OCI-M1 (cell line): ENCODE data around the gene PHOSPHO2.
A peak's percentile ranks its signal among the peaks of the same experiment; 100 is the strongest.

Source experiments
- DNase-seq: peaks from one replicate; lab custom pipeline; 2025; lab: John Stamatoyannopoulos, UW

Gene PHOSPHO2, protein sequence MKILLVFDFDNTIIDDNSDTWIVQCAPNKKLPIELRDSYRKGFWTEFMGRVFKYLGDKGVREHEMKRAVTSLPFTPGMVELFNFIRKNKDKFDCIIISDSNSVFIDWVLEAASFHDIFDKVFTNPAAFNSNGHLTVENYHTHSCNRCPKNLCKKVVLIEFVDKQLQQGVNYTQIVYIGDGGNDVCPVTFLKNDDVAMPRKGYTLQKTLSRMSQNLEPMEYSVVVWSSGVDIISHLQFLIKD

DNA sequence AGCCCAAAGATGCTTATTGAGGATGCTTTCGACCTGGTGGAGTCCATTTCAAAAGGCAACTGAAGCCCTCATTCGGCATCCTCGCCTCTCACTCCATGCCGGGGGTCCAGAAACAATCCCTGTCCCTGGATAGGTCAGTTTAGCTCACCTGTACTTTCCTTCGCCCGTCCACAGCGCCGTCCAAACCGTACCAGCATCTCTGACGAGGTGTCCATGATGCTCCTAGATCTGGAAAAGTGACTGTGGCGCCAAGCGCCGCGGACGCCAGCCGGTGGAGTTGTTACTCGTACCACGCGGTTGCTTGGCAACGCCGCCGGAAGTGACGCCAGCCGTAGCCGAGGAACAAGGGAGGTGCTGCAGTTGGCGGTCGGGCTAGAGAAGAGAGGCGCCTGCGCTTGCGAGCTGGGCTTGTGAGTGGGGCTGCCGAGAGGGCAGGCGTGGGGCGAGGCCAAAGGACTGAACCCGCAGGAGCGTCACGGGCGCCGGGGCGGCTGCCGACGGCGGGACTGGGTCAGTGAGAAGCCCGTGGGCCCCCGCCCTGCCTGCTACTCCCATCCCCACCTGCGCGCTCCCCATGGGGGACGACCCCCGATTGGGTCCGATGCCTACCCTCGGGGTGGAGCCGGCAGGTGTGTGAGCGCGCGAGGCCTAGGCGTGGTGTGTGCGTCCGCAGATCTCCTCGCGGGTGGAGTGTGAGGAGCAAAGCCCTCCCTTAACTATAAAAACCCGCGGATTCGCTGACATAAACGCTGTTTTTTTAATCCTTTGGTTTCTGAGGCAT, at the start of gene PHOSPHO2, which contains the start of gene CFAP210:
Gene PHOSPHO2 (plus strand): TSS at position 357 of the 781 bp plus-strand sequence. CDS start 6,503 bp downstream, outside the sequence.
Gene CFAP210 (minus strand): TSS at position 293 of the 781 bp plus-strand sequence. CDS start 78 bp downstream, at position 215.
- peak; percentile 97 for DNase-seq

DNA sequence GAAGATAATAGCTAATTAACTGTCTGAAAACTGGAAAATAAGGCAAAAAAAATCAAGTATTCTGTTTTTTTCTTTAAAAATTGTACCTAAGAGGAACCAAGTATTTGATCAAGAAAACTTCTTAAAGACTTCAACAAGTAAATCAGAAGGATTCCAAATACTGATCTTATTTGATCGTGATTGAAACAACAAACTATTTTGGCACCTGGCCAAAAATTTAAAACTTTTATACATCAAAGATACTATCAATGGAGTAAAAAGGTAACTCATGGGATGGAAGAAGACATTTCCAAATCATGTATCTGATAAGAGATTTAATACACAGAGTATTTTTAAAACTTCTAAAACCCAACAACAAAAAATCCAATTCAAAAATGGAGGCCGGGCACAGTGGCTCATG, 46.8 kb upstream of the PHOSPHO2 start:
- no peak for DNase-seq

DNA sequence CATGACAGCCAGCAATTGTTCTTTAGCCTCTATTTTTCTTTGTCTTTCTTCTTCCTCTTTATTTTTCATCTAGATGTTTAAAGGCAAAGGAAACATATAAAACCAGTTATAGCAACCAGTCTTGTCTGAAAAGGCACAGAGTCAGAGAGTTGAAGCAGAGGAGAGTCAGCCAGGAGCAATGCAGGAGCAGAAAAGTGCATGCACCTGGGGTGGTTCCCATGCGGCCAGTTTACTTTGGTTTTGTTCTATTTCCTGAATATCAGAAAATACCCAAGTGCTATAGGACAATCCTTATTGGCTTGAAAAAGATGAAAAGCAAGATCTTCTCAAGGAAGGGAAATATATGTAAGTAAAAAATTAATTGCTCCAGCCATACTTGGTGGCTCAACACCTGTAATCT, 45.0 kb upstream of the PHOSPHO2 start:
- DNase-seq = no peak

DNA sequence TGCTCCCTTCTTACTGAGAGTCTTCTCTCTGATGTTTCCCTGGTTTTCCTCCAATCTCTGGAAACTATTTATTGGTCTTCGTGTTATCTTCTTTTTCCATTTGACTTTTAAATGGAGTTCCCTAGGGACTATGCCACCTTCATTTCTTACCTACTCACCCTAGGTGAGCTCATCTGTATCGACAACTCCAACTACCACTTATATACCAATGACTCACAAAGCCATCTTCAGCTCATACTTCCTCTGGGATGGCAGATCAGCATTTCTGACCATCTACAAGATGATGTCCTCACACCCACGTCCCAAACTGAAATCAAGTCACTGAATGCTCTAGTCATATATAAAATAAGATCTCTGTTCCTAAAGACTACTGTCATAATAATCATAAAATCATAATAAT, 40.6 kb upstream of the PHOSPHO2 start:
- DNase-seq = no peak

GRCh38 chr2:169656164-169656563, 38.1 kb upstream of the PHOSPHO2 start:
- no peak for DNase-seq

DNA sequence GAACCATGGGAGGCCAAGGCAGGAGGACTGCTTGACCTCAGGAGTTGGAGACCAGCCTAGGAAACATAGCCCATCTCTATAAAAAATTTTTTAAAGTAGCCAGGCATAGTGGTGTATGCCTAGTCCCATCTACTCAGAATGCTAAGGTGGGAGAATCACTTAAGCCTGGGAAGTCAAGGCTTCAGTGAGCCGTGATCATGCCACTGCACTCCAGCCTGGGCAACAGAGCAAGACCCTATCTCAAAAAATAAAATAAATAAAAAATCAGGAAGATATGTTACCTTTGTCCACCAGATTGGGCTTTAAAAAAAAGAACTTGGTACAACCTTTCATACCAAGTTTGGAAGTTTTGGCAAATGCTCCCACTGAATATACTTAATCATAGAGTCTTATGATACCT, 35.4 kb upstream of the PHOSPHO2 start:
- no peak for DNase-seq

GRCh38 chr2:169659320-169659719, 34.9 kb upstream of the PHOSPHO2 start:
- DNase-seq = peak; percentile 80

DNA sequence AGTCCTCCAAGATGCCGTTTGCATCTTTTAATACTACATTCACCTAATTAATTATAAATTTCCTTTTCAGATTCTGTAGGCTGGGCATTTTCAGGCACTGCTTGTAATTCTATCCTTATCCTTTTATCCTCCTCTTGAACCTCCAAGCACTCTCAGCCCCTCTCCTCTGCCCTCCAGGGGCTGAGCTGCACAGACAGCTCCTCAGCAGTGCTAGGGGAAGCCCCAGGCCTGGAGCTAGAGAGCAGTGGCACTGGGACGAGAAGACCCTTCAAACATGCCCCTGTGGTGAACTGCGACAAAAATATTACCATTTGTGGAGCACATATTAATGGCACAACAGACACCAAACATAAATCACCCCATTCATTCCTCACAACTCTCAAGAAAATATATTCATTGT, 33.0 kb upstream of the PHOSPHO2 start:
- DNase-seq = no peak

DNA sequence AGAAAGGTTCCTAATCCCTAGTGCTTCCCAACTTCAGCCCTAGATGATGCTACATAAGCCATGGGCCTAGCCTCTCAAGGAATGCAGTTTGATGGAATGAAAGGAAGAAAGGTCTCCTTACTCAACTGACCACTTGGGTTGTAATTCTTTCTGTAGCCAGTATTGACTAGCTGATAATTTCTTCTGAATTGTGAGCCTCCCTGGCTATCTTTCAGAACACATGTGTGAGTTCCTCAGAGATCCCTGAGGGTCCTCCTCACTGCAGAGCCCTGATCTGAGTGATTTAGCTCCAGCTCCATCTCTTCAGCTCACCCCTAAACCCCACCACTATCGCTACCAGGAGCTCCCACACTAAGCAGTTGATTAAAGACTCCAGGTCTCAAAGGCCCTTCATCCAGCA, 31.5 kb upstream of the PHOSPHO2 start:
- peak; percentile 75 for DNase-seq

DNA sequence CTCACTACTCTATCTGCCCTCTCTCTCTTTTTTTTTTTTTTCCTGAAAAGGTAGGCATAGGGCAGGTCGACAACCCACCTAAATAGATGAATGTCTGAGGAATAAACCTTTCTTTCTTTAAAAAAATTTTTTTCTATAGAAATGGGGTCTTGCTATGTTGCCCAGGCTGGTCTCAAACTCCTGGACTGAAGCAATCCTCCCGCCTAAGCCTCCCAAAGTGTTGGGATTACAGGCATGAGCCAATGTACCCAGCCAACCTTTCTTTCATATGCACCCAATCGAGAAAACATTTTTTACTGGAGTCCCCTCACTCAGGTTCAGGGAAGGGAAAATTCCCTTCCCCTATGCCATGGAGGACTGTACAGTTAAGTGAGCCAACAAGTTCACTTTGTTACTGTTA, 31.0 kb upstream of the PHOSPHO2 start:
- DNase-seq = no peak

GRCh38 chr2:169664600-169664977, 29.7 kb upstream of the PHOSPHO2 start:
- DNase-seq = no peak

DNA sequence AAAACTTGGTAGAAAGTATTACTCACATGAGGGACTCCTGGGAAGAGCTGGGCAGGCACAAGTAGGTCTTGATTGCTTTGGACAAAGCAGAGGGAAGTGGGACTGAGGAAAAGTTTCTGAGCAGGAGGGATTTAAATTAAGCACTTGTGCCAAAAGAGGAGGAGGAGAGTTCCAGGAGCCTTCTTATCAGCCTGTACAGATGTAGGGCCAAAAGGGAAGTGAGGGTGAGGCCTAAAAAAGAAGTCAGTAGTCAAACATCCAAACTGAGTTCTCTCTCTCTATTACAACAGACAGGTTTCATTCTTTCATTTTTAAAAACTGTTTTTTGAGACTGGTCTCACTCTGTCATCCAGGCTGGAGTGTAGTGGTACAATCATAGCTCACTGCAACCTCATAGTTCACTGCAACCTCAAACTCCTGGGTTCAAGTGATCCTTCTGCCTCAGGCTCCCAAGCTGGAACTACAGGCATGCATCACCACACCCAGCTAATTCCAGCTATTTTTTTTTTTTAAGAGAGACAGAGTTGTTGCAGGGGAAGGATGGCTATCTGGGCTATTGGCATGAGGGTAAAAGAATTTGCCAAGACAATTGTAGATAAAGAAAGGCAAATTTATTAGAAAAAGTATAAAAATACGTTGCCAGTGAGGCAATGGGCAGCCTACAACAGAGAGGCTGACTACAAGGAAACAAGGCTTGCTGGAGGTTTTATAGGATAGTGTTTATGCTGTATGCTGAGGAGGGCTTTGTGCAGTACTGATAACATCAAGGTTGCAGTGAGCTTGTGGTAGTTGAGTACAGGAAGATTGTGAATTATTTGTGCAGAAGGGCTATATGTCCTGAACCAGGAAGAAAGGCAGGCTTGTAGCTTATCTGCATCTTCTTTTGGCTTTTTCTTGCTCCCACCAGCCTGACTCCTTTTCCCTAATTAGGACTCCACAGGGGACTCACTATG, 29.0 kb upstream of the PHOSPHO2 start:
- peak; percentile 95 for DNase-seq

GRCh38 chr2:169667583-169667982, 26.7 kb upstream of the PHOSPHO2 start:
- DNase-seq = peak; percentile 17

DNA sequence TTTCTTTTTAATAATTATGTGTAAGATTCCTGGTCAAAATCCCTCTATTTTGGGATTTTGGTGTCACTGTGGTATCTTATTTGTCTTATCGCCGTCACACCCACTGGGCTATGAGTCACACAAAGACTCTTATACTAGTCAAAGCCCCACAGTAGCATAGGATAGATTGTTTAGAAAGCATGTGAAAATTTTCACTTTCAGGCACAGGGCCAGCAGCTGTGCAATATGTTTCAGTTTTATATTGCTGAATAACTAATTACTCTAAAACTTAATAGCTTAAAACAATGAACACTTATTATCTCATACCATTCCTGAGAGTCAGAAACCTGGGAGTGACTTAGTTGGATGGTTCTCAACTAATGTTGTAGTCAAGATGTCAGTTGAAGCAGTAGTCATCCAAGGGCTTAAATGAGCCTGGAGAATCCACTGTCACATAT, 24.0 kb upstream of the PHOSPHO2 start:
- peak; percentile 69 for DNase-seq

- no peak for DNase-seq
These were observed 23.3 kb upstream of the PHOSPHO2 start for GRCh38 chr2:169670937-169671336.

DNA sequence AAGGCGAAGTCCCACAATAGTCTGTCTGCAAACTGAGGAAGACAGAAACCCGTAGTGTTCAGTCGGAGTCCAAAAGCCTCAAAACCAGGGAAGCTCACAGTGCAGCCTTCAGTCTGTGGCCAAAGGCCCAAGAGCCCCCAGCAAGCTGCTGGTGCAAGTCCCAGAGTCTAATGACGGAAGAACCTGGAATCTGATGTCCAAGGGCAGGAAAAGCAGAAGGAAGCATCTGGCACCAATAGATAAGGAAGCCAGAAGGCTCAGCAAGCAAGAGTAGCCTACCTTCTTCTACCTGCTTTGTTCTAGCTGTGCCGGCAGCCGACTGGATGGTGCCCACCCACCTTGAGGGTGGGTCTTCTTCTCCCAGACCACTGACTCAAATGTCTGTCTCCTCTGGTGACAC, 21.9 kb upstream of the PHOSPHO2 start:
- DNase-seq = no peak

DNA sequence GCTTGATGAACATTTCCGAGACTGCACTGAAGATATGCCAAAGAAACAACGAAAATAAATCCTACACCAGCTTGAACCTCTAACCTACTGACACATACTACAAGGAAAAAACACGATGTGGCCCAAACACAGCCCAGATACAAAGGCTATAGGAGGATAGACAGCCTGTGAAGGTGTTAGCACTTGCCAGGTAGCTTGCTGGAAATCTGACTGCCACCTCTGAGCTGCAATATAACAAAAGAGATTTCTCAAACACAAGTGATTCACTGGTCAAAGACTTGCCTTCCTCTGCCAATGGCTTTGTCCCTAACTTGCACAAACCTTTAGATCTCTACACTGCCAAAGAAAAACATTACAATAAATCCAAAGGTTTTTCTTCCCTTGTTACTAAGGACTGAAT, 21.2 kb upstream of the PHOSPHO2 start:
- no peak for DNase-seq

GRCh38 chr2:169673921-169674320, 20.3 kb upstream of the PHOSPHO2 start:
- DNase-seq = no peak

DNA sequence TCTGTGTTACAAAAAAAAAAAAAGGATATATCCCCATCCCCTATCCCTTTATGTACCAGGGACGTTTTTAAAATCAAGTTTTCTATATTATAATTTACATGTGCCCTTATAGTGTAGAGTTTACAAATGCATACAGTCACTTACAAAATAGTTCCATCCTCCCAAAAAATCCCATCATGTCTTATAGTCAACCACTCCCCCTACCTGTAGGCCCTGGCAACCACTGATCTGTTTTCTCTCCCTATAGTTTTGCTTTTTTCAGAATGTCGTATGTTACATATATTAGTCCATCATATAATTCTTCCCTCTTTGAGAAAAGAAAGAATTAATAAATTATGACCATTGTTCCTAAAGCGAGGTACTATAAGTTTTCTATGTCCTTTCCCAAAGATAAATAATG, 17.9 kb upstream of the PHOSPHO2 start:
- DNase-seq = no peak

GRCh38 chr2:169676850-169677249, 17.4 kb upstream of the PHOSPHO2 start:
- no peak for DNase-seq

DNA sequence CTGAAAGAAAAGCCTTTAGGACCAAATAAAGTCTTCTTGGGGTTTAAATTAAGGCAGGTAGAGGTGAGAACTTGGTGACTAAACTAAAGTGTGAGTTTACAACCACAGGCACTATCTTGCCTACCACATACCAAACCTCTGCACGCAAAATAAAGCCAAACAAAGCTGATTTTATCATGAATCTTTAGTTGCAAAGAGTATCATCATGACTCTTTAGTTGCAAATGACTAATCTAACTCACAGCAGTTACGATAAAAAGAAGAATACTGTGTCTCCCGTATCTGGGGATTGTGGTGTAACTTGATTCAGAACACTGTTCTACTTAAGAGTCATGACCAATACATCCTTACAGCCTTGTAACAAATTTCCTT, 11.2 kb upstream of the PHOSPHO2 start:
- DNase-seq = peak; percentile 61

DNA sequence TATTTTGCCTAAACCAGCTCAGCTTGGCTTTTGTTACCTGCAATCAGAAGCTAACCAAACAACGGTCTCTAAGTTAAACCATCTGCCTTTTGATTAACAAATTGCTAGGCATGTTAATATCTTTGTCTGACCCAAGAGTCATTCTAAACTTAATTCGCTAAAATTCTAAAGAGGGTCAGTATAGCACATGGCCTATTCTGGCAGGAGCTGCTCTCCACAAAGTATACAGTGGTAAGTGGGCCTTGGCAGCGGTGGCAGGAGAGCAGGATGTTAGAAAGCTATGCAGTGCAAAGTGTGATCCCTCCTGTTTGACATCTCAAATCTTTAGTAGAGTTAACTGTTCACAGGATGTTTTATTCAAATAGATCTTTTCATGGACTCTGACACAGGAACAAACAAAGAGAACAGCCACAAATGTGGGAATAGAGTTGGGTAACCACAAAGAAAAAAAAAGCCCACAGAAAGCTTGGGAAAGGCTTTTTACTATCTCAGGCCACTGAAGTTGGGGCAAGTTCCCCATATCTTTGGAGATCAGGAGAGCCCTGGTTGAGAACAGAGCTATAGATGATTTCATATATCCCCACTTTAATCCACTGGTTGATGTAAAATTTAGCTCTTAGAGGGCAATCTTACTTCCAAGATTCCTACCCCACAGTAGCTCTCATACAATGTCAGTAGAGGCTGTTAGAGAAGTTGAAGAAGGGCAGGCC, 10.7 kb upstream of the PHOSPHO2 start:
- peak; percentile 29 for DNase-seq
